Panc1 (cell line): Measurements from ENCODE around the gene GOLGA8N. TPM values are rescaled to one million over a fixed set of nuclear protein-coding genes. Genes with fewer than 3 reads are reported as not detected.
"Not testable (repeated sequence)": the region's sequence is repeated elsewhere in the genome, so short reads cannot be mapped to it uniquely, and the experiment has no call there.

Experiments used
- ATAC-seq: fragments of 200-7000 bp; cut with Tn5 transposase; 2 replicates; pipeline ENCODE4 v1.9.1; 2020; ENCODE audit warnings: mild to moderate bottlenecking, moderate library complexity
- BruUV-seq: library from RNA; stranded (reverse); fragments of 400-500 nt; replicated peaks from 2 replicates; lab custom pipeline; 2021; lab: Mats Ljungman, UMichigan
- CTCF ChIA-PET: fragments of 300-600 bp; sonication (Branson Sonifier 250); formaldehyde crosslinking; loops from one replicate; lab custom pipeline; 2022; ENCODE audit warnings: antibody characterized with exemption; lab: Charles Lee
- POLR2A ChIA-PET: fragments of 300-600 bp; sonication (Branson Sonifier 250); formaldehyde crosslinking; loops from one replicate; lab custom pipeline; 2022; ENCODE audit warnings: antibody characterized with exemption; lab: Charles Lee
- DNase-seq: peaks from one replicate; pipeline ENCODE4 v3.0.0-alpha.2; 2010; ENCODE audit warnings: low read depth, low spot score
- H3K27ac ChIP-seq: 2 replicates; pipeline ENCODE4 v1.5.1; 2011; ENCODE audit warnings: mild to moderate bottlenecking, low read length, inconsistent platforms
- H3K27me3 ChIP-seq: fragments of 200-500 bp; sonication (Bioruptor generic); 2 replicates; pipeline ENCODE4 v1.6.0; 2014; ENCODE audit warnings: low read length, inconsistent platforms; ENCODE audit not compliant: control insufficient read depth, insufficient read depth
- H3K36me3 ChIP-seq: fragments of 200-500 bp; sonication (Bioruptor generic); 2 replicates; pipeline ENCODE4 v1.5.1; 2014; ENCODE audit warnings: inconsistent platforms, mild to moderate bottlenecking, low read length, moderate library complexity; ENCODE audit not compliant: control insufficient read depth, insufficient read depth
- H3K4me1 ChIP-seq: 2 replicates; pipeline ENCODE4 v1.5.1; 2011; ENCODE audit warnings: inconsistent platforms, mild to moderate bottlenecking, low read length, moderate library complexity; ENCODE audit not compliant: control insufficient read depth, insufficient read depth
- H3K4me3 ChIP-seq, 2 experiments: 2 replicates each; pipeline ENCODE4 v1.5.1; 2011 to 2012; ENCODE audit warnings: low read depth in 2 of 2, low read length in 2 of 2, mild to moderate bottlenecking in 2 of 2, inconsistent platforms in 1 of 2, moderate library complexity in 1 of 2
- H3K9me3 ChIP-seq: fragments of 200-500 bp; sonication (Bioruptor generic); 2 replicates; pipeline ENCODE4 v1.5.1; 2014; ENCODE audit warnings: low read depth, mild to moderate bottlenecking, inconsistent platforms, low read length, moderate library complexity; ENCODE audit not compliant: control insufficient read depth, insufficient read depth
- POLR2AphosphoS5 ChIP-seq: IDR thresholded peaks from 2 replicates; pipeline ENCODE4 v1.6.1; 2012; ENCODE audit warnings: mild to moderate bottlenecking, low read depth, low read length, moderate library complexity
- SIN3A ChIP-seq: IDR thresholded peaks from 2 replicates; pipeline ENCODE4 v1.6.1; 2012; ENCODE audit warnings: low read depth, mild to moderate bottlenecking, low read length, moderate library complexity, borderline replicate concordance; ENCODE audit not compliant: insufficient read depth
- TCF7L2 ChIP-seq: IDR thresholded peaks from 2 replicates; pipeline ENCODE4 v1.6.1; 2011; ENCODE audit warnings: mild to moderate bottlenecking, low read depth, low read length, inconsistent platforms
- in situ Hi-C: cut with HindIII; loops from 2 replicates; pipeline ENCODE4 v1.10.0; 2016; ENCODE audit warnings: low sequenced_read_pairs, low pct_unique_long_range_greater_than_20kb
- intact Hi-C: fragments of 100-400 bp; cut with micrococcal nuclease; formaldehyde crosslinking; loops from one replicate; pipeline ENCODE4 v1.10.0; 2022; ENCODE audit not compliant: unreplicated experiment
- total RNA-seq: library from RNA; stranded (reverse); gene quantifications from one replicate; pipeline ENCODE4 v1.2.1, GENCODE V29; 2021; ENCODE audit not compliant: unreplicated experiment
- TF ChIP-seq, protein P1 (sequence below): fragments of 450-650 bp; IDR thresholded peaks from 2 replicates; pipeline ENCODE4 v1.5.1; 2017; ENCODE audit warnings: mild to moderate bottlenecking
- TF ChIP-seq, protein P2 (sequence below), 2 experiments: IDR thresholded peaks; 2 replicates each; pipeline ENCODE4 v1.6.1; 2011 to 2012; ENCODE audit warnings: low read depth in 2 of 2, control low read depth in 1 of 2, low read length in 1 of 2, mild to moderate bottlenecking in 1 of 2, moderate library complexity in 1 of 2; ENCODE audit not compliant: insufficient read depth in 1 of 2

The GOLGA8N gene
- total RNA-seq, 1 experiment from 2014 or later, result 4.1 TPM

DNA sequence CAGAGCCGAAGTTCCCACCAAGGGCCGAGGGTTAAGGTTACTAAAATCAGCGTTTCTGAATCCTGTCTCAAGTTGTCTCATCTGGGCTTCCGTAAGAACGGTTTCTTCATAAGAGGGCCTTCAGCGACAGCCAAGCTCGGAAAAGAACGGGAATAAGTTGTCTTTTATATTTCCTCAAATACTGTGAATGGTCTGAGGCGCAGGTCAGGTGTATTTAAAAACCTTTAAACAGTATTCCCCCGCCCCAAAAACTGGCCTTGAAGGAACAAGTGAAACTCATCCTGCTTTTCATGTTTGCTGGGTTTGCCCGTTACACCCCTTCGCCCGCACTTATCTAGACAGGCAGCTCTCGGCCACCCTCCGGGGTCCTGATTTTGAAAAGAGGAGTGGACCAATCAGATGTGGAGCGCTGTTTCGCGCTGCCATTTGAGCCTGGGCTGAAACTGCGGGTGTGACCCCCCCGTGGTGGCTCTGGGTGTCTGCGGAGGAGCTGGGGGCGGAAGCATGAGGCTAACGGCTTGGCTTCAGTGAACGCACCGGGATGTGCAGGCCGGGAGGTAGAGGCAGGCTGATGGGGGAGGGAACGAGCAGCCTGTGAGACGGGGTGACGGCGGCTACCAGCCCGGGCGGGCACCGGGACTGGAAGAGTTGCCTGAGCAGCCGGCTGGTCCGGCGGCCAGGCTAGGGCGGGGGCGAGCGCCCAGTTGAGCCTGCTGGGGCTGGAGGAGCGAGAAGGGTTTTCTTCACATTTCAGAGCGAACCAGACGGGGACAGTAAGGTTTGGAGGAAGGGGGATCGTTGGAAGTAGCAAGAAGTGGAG, 22.0 kb downstream of the GOLGA8N start, which contains the start of gene ARHGAP11A:
Gene ARHGAP11A, plus strand, starts transcription at position 454 of the 820 bp plus-strand sequence. CDS start 708 bp downstream, outside the sequence.
- BruUV-seq, H3K4me1 ChIP-seq, in situ Hi-C loops, H3K36me3 ChIP-seq, CTCF ChIA-PET, POLR2A ChIA-PET, H3K9me3 ChIP-seq, intact Hi-C loops, H3K27me3 ChIP-seq: not testable (repeated sequence)
- peak within 1 kb of the TSS; percentile 91 for H3K27ac ChIP-seq
- ATAC-seq (peak; percentile 92), DNase-seq (peak; percentile 88)
- TF ChIP-seq SIN3A, result 0 out of 2 replicates have a peak, but pooled peaks have one; percentile 43
- H3K4me3 ChIP-seq, result peak within 1 kb of the TSS; percentile 56 to 73

DNA sequence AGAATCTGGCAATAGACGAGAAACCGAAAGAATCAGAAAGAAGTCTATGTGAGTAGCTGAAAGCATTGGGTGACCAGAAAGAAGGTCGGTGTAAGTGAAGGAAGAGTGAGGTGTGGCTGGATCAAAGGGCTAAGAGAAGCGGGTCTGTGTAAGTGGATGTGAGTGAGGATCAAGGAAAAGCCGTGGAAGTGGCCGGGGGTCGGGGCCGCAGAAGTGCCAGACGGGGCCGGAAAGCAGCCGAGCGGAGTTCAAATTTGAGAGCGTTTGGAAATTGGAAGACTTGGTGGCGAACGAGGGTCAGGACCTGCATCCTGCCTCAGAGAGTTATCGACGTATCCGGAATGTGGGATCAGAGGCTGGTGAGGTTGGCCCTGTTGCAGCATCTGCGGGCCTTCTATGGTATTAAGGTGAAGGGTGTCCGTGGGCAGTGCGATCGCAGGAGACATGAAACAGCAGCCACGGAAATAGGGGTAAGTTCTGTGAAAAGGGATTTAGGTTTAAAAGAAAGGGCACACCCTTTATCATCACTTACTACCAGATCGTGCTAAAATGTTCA, 22.7 kb downstream of the GOLGA8N start:
- H3K4me3 ChIP-seq, result peak overlapping the region; percentile 56 to 73
- H3K9me3 ChIP-seq, intact Hi-C loops, H3K36me3 ChIP-seq, H3K4me1 ChIP-seq, H3K27me3 ChIP-seq, in situ Hi-C loops, POLR2A ChIA-PET, CTCF ChIA-PET, DNase-seq: not testable (repeated sequence)
- peak overlapping the region; percentile 91 for H3K27ac ChIP-seq
- peak; percentile 23; the same call in 1 of the 2 replicates for ATAC-seq
- TSS peak; percentile 96 for BruUV-seq

DNA sequence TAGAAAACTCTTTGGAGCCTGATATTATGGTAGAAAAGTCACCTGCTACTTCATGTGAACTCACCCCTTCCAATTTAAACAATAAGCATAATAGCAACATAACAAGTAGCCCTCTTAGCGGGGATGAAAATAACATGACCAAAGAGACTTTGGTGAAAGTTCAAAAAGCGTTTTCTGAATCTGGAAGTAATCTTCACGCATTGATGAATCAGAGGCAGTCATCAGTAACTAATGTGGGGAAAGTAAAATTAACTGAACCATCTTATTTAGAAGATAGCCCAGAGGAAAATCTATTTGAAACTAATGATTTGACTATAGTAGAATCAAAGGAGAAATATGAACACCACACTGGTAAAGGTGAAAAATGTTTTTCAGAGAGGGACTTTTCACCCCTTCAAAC, 43.2 kb downstream of the GOLGA8N start:
- no peak for DNase-seq
- in situ Hi-C loops, result no loop called here
- no TSS peak for BruUV-seq

More for the DNA sequence above, 43.2 kb downstream of the GOLGA8N start:
- no peak for TF ChIP-seq SIN3A
- TF ChIP-seq POLR2AphosphoS5, result no peak
- TF ChIP-seq, protein P1, sequence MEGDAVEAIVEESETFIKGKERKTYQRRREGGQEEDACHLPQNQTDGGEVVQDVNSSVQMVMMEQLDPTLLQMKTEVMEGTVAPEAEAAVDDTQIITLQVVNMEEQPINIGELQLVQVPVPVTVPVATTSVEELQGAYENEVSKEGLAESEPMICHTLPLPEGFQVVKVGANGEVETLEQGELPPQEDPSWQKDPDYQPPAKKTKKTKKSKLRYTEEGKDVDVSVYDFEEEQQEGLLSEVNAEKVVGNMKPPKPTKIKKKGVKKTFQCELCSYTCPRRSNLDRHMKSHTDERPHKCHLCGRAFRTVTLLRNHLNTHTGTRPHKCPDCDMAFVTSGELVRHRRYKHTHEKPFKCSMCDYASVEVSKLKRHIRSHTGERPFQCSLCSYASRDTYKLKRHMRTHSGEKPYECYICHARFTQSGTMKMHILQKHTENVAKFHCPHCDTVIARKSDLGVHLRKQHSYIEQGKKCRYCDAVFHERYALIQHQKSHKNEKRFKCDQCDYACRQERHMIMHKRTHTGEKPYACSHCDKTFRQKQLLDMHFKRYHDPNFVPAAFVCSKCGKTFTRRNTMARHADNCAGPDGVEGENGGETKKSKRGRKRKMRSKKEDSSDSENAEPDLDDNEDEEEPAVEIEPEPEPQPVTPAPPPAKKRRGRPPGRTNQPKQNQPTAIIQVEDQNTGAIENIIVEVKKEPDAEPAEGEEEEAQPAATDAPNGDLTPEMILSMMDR, result no peak
- TF ChIP-seq, protein P2, sequence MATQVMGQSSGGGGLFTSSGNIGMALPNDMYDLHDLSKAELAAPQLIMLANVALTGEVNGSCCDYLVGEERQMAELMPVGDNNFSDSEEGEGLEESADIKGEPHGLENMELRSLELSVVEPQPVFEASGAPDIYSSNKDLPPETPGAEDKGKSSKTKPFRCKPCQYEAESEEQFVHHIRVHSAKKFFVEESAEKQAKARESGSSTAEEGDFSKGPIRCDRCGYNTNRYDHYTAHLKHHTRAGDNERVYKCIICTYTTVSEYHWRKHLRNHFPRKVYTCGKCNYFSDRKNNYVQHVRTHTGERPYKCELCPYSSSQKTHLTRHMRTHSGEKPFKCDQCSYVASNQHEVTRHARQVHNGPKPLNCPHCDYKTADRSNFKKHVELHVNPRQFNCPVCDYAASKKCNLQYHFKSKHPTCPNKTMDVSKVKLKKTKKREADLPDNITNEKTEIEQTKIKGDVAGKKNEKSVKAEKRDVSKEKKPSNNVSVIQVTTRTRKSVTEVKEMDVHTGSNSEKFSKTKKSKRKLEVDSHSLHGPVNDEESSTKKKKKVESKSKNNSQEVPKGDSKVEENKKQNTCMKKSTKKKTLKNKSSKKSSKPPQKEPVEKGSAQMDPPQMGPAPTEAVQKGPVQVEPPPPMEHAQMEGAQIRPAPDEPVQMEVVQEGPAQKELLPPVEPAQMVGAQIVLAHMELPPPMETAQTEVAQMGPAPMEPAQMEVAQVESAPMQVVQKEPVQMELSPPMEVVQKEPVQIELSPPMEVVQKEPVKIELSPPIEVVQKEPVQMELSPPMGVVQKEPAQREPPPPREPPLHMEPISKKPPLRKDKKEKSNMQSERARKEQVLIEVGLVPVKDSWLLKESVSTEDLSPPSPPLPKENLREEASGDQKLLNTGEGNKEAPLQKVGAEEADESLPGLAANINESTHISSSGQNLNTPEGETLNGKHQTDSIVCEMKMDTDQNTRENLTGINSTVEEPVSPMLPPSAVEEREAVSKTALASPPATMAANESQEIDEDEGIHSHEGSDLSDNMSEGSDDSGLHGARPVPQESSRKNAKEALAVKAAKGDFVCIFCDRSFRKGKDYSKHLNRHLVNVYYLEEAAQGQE (IDR thresholded peaks at IDR 0.05; ENCODE audit: insufficient read depth in 1 of 2, low read depth in 2 of 2, low read length in 1 of 2), result no peak
- TF ChIP-seq TCF7L2, result no peak
- Histone ChIP-seq H3K27ac (no peak overlapping the region), H3K36me3 (peaks cover 64% of the 10 kb centered on the region), H3K9me3 (no peaks in the 10 kb centered on the region), H3K4me1 (no peaks in the 10 kb centered on the region), H3K27me3 (no peaks in the 10 kb centered on the region), H3K4me3 (no peak overlapping the region)
- ATAC-seq, result no peak
- CTCF ChIA-PET, result no interaction called here
- intact Hi-C loops, result no loop called here
- POLR2A ChIA-PET, result no interaction called here
